ENCODE results near the gene C19orf44.

C19orf44 gene

DNA sequence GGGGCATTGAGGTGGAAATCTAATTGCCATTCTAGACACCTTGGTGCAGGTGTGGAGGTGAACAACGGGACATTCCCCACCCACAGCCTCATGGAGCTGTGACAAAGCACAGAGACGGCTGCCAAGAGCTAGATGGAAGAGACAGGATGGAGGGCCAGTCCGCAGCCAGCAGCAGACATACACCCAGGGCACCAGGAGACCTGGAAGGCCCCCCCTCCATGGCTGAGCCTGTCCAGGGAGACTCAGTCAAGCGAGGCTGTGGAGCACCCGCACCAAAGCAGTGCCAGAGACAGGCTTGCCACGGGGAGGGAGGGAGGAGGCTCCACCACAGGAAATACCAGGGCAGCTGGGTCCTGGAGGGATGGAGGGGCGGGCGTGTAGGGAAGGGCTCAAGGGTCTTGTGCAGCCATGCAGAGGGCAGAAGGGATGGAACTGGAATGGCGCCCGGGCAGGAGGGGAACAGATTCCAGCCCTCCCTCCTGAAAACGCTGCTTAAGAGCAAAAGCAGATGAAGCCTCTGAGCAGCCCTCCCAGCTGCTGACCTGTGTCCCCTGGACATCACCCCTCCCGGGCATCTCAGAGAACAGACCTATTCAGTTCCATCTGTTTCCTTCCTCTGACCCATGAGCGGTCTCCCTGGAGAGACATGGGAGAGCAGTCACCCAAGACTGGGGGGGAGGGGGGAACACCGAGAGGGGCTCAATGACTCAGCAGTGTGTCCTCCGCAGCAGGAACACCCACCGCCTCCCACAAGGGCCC is 38.8 kb upstream of the C19orf44 start:
- TF ChIP-seq EZH2phosphoT487 (IDR thresholded peaks at IDR 0.05; ENCODE audit: low read depth), result no peak
- H3K27ac ChIP-seq (ENCODE audit: low read length), result no peak overlapping the region
- H3K4me1 ChIP-seq (ENCODE audit: low read length), result peaks cover 11% of the 10 kb centered on the region
- no peak overlapping the region for H2AFZ ChIP-seq (ENCODE audit: low read depth, low read length)
- no peak overlapping the region for H3K4me2 ChIP-seq (ENCODE audit: low read length)
- H3K36me3 ChIP-seq (replicated peaks; ENCODE audit: low read depth, low read length), result peaks cover 3% of the 10 kb centered on the region
- no peak overlapping the region for H3K9ac ChIP-seq (ENCODE audit: low read length)
- H3K9me3 ChIP-seq (ENCODE audit: insufficient read depth, low read length), result no peaks in the 10 kb centered on the region
- H4K20me1 ChIP-seq (ENCODE audit: insufficient read depth, low read length), result peaks cover 75% of the 10 kb centered on the region
- H3K4me3 ChIP-seq (ENCODE audit: low read length), result no peak overlapping the region
- no peaks in the 10 kb centered on the region for H3K27me3 ChIP-seq (ENCODE audit: low read depth, low read length)
- H3K79me2 ChIP-seq (ENCODE audit: low read length), result peaks cover 85% of the 10 kb centered on the region

- no peak overlapping the region for H2AFZ ChIP-seq (ENCODE audit: low read depth, low read length)
- TF ChIP-seq CTCF (IDR thresholded peaks at IDR 0.05; ENCODE audit: low read depth, low read length) (no peak), EZH2phosphoT487 (IDR thresholded peaks at IDR 0.05; ENCODE audit: low read depth) (no peak)
- peaks cover 11% of the 10 kb centered on the region for H3K4me1 ChIP-seq (ENCODE audit: low read length)
- no peaks in the 10 kb centered on the region for H3K9me3 ChIP-seq (ENCODE audit: insufficient read depth, low read length)
- H3K27me3 ChIP-seq (ENCODE audit: low read depth, low read length), result no peaks in the 10 kb centered on the region
- H3K4me3 ChIP-seq (ENCODE audit: low read length), result no peak overlapping the region
- peaks cover 6% of the 10 kb centered on the region for H3K36me3 ChIP-seq (replicated peaks; ENCODE audit: low read depth, low read length)
- peaks cover 80% of the 10 kb centered on the region for H4K20me1 ChIP-seq (ENCODE audit: insufficient read depth, low read length)
- no peak overlapping the region for H3K9ac ChIP-seq (ENCODE audit: low read length)
- no peak overlapping the region for H3K4me2 ChIP-seq (ENCODE audit: low read length)
- no peak overlapping the region for H3K27ac ChIP-seq (ENCODE audit: low read length)
- H3K79me2 ChIP-seq (ENCODE audit: low read length), result peaks cover 90% of the 10 kb centered on the region
Measured at GRCh38 chr19:16457954-16458331, 38.3 kb upstream of the C19orf44 start.

GRCh38 chr19:16458391-16459341 is 37.5 kb upstream of the C19orf44 start:
- Histone ChIP-seq H3K27me3 (ENCODE audit: low read depth, low read length) (no peaks in the 10 kb centered on the region), H2AFZ (ENCODE audit: low read depth, low read length) (no peak overlapping the region), H3K4me2 (ENCODE audit: low read length) (no peak overlapping the region), H3K79me2 (ENCODE audit: low read length) (peaks cover 94% of the 10 kb centered on the region), H4K20me1 (ENCODE audit: insufficient read depth, low read length) (peaks cover 88% of the 10 kb centered on the region), H3K9ac (ENCODE audit: low read length) (no peak overlapping the region), H3K4me1 (ENCODE audit: low read length) (peaks cover 11% of the 10 kb centered on the region), H3K9me3 (ENCODE audit: insufficient read depth, low read length) (no peaks in the 10 kb centered on the region), H3K27ac (ENCODE audit: low read length) (no peak overlapping the region), H3K4me3 (ENCODE audit: low read length) (no peak overlapping the region), H3K36me3 (replicated peaks; ENCODE audit: low read depth, low read length) (peaks cover 9% of the 10 kb centered on the region)
- TF ChIP-seq CTCF (IDR thresholded peaks at IDR 0.05; ENCODE audit: low read depth, low read length) (no peak), EZH2phosphoT487 (IDR thresholded peaks at IDR 0.05; ENCODE audit: low read depth) (no peak)

GRCh38 chr19:16459680-16460079 is 36.5 kb upstream of the C19orf44 start:
- peaks cover 95% of the 10 kb centered on the region for H3K79me2 ChIP-seq (ENCODE audit: low read length)
- H3K9ac ChIP-seq (ENCODE audit: low read length), result no peak overlapping the region
- no peak for TF ChIP-seq EZH2phosphoT487 (IDR thresholded peaks at IDR 0.05; ENCODE audit: low read depth)
- no peak for TF ChIP-seq CTCF (IDR thresholded peaks at IDR 0.05; ENCODE audit: low read depth, low read length)
- H4K20me1 ChIP-seq (ENCODE audit: insufficient read depth, low read length), result peaks cover 87% of the 10 kb centered on the region
- no peak overlapping the region for H3K4me2 ChIP-seq (ENCODE audit: low read length)
- H3K4me1 ChIP-seq (ENCODE audit: low read length), result peaks cover 11% of the 10 kb centered on the region
- no peaks in the 10 kb centered on the region for H3K27me3 ChIP-seq (ENCODE audit: low read depth, low read length)
- no peak overlapping the region for H3K27ac ChIP-seq (ENCODE audit: low read length)
- H3K4me3 ChIP-seq (ENCODE audit: low read length), result no peak overlapping the region
- H3K9me3 ChIP-seq (ENCODE audit: insufficient read depth, low read length), result no peaks in the 10 kb centered on the region
- H3K36me3 ChIP-seq (replicated peaks; ENCODE audit: low read depth, low read length), result peaks cover 10% of the 10 kb centered on the region
- no peak overlapping the region for H2AFZ ChIP-seq (ENCODE audit: low read depth, low read length)

All from OCI-LY3 (cell line).